HG02763 (cell line): Measurements from ENCODE around the gene SEZ6.

Experiments used
- ATAC-seq: cut with Tn5 transposase; IDR thresholded peaks from one replicate; pipeline ENCODE4 v1.9.1; 2021; ENCODE audit warnings: mild to moderate bottlenecking, moderate library complexity; ENCODE audit not compliant: unreplicated experiment

SEZ6 gene, protein sequence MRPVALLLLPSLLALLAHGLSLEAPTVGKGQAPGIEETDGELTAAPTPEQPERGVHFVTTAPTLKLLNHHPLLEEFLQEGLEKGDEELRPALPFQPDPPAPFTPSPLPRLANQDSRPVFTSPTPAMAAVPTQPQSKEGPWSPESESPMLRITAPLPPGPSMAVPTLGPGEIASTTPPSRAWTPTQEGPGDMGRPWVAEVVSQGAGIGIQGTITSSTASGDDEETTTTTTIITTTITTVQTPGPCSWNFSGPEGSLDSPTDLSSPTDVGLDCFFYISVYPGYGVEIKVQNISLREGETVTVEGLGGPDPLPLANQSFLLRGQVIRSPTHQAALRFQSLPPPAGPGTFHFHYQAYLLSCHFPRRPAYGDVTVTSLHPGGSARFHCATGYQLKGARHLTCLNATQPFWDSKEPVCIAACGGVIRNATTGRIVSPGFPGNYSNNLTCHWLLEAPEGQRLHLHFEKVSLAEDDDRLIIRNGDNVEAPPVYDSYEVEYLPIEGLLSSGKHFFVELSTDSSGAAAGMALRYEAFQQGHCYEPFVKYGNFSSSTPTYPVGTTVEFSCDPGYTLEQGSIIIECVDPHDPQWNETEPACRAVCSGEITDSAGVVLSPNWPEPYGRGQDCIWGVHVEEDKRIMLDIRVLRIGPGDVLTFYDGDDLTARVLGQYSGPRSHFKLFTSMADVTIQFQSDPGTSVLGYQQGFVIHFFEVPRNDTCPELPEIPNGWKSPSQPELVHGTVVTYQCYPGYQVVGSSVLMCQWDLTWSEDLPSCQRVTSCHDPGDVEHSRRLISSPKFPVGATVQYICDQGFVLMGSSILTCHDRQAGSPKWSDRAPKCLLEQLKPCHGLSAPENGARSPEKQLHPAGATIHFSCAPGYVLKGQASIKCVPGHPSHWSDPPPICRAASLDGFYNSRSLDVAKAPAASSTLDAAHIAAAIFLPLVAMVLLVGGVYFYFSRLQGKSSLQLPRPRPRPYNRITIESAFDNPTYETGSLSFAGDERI

DNA sequence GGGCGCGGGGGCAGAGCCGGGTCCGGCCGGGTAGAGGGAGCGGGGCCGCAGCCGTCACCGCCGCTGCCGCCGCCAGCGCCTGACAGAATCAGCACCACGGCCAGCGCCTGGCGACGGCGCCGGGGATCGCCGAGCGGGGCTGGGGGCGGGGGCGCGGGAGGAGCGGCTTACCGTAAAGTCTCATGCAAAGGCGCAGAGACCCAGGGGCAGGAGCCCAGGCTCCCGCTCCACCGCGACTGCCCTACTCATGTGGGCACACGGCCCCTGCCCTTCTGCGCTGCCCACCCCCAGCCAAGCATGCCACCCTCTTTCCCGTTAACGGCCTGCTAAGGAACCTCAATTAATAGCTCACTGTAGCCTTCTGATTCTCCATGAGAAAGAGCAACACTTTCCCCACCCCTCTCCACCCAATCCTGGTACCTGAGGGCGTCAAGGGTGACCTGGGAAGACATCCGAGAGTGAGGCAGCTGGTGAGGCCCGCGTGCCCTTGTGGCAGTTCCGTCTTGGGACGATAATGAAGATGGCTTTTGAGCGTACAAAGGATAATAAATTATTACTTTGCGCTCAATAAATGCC lies at the start of gene SEZ6:
SEZ6 (minus strand) TSS at position 98 of the 576 bp plus-strand sequence. CDS start 164 bp downstream, outside the sequence.
- no peak for ATAC-seq

GRCh38 chr17:29054835-29055234 lies 49.0 kb upstream of the SEZ6 start:
- no peak for ATAC-seq

GRCh38 chr17:29051731-29052130 lies 45.9 kb upstream of the SEZ6 start:
- no peak for ATAC-seq

- ATAC-seq = no peak
Measured at GRCh38 chr17:29051194-29051593, 45.4 kb upstream of the SEZ6 start.

DNA sequence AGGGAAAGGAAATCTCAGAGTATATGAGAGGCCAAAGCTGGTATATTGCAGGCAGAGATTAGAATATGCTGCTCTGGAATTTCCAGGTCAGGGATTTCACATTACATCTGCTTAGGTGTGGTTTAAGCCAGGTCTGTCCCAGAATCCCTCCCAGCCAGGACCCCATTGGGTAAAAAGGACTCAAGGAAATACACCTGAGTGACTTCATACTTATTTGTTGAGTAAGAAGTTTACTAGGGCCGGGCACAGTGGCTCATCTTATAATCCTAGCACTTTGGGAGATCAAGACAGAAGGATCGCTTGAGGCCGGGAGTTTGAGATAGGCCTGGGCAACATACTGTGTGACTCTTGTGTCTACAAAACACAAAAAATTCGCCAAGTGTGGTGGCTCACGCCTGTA lies 44.3 kb upstream of the SEZ6 start:
- no peak for ATAC-seq

GRCh38 chr17:29049541-29050145 lies 43.8 kb upstream of the SEZ6 start:
- no peak for ATAC-seq

DNA sequence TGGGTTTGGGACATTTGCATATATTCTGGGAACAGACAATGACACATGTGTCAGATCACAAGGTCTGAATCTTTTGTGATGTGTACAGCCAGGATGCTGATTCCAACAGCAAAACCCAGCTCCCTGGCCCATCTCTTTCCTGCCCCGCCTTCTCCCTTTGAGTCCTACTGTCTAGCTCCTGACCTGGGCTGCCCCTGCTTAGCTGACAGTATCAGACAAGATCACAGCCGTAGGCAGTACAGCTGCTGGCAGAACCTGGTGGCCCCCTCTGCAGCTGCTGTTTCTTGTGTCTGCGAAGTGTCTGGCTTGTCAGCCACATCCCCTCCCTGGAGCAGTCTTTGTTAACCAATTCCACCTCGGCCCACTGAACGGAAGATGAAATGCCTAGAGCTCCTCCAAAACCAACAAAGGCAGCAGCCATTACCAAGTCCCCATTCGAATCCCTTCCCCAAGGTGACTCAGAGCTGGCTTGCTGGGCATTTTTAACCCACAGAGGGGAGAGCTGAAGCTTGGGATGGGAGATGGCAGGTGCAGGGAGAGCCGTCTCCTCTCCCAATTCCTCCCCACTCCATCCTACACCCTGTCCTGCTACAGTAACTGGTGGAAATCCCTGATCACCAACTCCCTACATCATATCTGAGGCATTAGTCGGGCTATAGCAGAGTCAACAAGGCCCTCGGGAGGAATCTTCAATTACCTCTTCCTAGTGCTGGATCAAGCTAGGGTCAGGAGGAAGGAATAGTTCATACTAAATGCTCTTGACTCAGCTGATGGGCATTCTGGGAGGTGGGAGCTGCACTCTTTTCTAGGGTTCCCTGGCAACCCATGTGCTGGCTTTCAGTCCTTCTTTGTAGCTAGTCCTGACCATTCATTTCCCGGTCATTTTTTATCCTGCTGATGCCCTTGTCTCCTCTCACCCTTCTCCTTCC lies 42.9 kb upstream of the SEZ6 start:
- no peak for ATAC-seq

- no peak for ATAC-seq
Measured at GRCh38 chr17:29046473-29046839, 40.6 kb upstream of the SEZ6 start.

GRCh38 chr17:29045734-29046472 lies 40.1 kb upstream of the SEZ6 start:
- no peak for ATAC-seq

DNA sequence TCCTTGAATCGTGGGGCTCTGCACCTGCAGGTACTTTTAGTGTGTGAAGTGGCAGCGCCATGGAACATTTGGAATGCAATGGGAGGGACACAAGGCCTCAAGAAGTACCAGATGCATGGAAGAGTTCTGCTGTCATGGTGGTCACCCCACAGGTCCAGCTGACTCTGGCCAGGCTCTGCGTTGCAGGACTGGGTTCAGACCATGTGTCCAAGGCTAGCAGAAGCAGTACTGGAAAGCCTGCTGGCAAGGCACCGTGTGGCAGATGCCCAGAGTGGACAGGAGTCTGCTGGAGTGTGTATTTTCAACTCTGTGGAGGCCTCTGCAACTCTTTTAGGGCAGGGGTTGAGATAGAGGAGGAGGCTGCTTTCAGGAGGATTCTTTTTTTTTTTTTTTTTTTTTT lies 39.2 kb upstream of the SEZ6 start:
- no peak for ATAC-seq

DNA sequence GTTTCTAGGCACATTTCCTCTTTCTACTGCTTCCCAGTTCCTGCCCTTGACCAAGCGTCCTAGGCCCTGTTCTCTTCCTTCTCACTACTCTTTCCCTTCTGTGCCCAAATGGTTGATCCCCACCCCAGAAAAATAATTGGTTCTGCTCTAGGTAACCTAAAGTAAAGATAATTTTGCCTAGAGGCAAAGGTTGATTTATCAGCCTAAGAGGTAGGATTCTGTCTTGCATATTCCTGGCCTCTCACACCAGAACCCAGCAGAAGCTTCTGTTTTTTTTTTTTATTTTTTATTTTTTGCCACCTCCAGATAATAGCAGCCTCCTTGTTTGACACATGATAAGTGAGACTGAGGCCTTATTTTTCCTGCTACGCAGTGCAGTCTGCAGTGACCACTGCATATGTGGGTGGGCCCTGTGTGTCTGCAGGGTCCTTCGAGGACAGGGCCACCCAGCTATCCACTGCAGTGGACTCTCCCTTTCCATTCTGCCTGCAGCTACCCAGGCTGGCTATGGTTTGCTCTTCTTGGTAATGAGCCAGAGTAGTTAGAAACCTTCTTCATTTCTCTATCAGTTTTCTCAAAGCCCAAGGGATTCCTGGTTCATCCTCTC lies 37.8 kb upstream of the SEZ6 start:
- no peak for ATAC-seq

- ATAC-seq = no peak
Measured at GRCh38 chr17:29042679-29043538, 37.1 kb upstream of the SEZ6 start, which contains the start of gene PIPOX. TSS of gene PIPOX (plus strand) at chr17:29043141. CDS start at chr17:29043226, 85 bp downstream.

GRCh38 chr17:29042026-29042678 lies 36.3 kb upstream of the SEZ6 start:
- ATAC-seq = no peak

DNA sequence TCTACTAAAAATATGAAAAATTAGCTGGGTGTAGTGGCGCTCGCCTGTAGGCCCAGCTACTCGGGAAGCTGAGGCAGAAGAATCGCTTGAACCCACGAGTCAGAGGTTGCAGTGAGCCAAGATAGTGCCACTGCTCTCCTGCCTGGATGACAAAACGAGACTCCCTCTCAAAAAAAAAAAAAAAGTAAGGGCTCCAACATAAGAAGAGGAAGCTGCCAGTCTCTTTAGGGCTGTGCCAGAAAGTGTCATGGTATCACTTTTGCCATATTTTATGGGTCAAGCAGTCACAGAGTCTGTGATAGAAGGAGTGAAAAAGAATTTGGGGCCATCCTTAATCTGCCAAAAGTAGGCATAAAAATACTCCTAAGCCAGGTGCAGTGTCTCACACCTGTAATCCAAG lies 35.7 kb upstream of the SEZ6 start:
- no peak for ATAC-seq

DNA sequence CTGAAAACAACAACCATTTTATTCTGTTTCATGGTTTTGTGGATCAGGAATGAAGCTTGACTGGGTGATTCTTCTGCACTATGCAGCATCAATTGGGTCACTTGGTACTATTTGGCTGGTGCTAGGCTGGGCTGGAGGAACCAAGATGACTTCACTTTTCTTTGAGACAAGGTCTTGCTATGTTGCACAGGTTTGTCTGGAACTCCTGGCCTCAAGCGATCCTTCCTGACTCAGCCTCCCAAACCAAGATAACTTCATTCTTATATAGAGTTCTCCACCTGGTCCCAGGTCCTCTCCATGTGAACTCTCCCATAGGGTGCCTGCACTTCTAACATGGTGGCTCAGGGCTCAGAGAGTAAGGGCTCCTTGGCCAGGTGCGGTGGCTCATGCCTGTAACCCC lies 35.3 kb upstream of the SEZ6 start:
- no peak for ATAC-seq

GRCh38 chr17:29039764-29040598 lies 34.1 kb upstream of the SEZ6 start:
- ATAC-seq = no peak
